ENCODE results near the gene ADI1.

GRCh38 chr2:3534251-3534814 is 15.0 kb upstream of the ADI1 start:
- TF ChIP-seq, protein P1, sequence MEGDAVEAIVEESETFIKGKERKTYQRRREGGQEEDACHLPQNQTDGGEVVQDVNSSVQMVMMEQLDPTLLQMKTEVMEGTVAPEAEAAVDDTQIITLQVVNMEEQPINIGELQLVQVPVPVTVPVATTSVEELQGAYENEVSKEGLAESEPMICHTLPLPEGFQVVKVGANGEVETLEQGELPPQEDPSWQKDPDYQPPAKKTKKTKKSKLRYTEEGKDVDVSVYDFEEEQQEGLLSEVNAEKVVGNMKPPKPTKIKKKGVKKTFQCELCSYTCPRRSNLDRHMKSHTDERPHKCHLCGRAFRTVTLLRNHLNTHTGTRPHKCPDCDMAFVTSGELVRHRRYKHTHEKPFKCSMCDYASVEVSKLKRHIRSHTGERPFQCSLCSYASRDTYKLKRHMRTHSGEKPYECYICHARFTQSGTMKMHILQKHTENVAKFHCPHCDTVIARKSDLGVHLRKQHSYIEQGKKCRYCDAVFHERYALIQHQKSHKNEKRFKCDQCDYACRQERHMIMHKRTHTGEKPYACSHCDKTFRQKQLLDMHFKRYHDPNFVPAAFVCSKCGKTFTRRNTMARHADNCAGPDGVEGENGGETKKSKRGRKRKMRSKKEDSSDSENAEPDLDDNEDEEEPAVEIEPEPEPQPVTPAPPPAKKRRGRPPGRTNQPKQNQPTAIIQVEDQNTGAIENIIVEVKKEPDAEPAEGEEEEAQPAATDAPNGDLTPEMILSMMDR (IDR thresholded peaks at IDR 0.05): no peak
- no peak for TF ChIP-seq YY1 (IDR thresholded peaks at IDR 0.05; ENCODE audit: low read depth)
- TF ChIP-seq CHD2 (IDR thresholded peaks at IDR 0.05; ENCODE audit: low read length, partially characterized antibody): no peak
- TF ChIP-seq JUND (IDR thresholded peaks at IDR 0.05): no peak
- TF ChIP-seq GABPA (IDR thresholded peaks at IDR 0.05; ENCODE audit: low read depth): no peak
- no peak for TF ChIP-seq SMC3 (IDR thresholded peaks at IDR 0.05; ENCODE audit: low read depth, low read length)
- no peak for TF ChIP-seq EP300 (IDR thresholded peaks at IDR 0.05; ENCODE audit: borderline replicate concordance in 1 of 2, low read depth in 1 of 2, low read length in 1 of 2)
- no peak for TF ChIP-seq RAD21 (IDR thresholded peaks at IDR 0.05; ENCODE audit: low read length)
- no peak for TF ChIP-seq EZH2phosphoT487 (IDR thresholded peaks at IDR 0.05; ENCODE audit: borderline replicate concordance, low read depth)
- TF ChIP-seq, protein P2, sequence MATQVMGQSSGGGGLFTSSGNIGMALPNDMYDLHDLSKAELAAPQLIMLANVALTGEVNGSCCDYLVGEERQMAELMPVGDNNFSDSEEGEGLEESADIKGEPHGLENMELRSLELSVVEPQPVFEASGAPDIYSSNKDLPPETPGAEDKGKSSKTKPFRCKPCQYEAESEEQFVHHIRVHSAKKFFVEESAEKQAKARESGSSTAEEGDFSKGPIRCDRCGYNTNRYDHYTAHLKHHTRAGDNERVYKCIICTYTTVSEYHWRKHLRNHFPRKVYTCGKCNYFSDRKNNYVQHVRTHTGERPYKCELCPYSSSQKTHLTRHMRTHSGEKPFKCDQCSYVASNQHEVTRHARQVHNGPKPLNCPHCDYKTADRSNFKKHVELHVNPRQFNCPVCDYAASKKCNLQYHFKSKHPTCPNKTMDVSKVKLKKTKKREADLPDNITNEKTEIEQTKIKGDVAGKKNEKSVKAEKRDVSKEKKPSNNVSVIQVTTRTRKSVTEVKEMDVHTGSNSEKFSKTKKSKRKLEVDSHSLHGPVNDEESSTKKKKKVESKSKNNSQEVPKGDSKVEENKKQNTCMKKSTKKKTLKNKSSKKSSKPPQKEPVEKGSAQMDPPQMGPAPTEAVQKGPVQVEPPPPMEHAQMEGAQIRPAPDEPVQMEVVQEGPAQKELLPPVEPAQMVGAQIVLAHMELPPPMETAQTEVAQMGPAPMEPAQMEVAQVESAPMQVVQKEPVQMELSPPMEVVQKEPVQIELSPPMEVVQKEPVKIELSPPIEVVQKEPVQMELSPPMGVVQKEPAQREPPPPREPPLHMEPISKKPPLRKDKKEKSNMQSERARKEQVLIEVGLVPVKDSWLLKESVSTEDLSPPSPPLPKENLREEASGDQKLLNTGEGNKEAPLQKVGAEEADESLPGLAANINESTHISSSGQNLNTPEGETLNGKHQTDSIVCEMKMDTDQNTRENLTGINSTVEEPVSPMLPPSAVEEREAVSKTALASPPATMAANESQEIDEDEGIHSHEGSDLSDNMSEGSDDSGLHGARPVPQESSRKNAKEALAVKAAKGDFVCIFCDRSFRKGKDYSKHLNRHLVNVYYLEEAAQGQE (IDR thresholded peaks at IDR 0.05; ENCODE audit: low read depth, low read length): no peak

All from SK-N-SH (cell line).